Esophagus muscularis mucosa (tissue), 3 donors: ENCODE results near the gene SLC24A4.

Source experiments
- CTCF ChIP-seq, 3 experiments: fragments of 200-600 bp in 2 of 3; fragments of 450-650 bp in 1 of 3; sonication (generic) in 2 of 3; IDR thresholded peaks; one replicate each; pipeline ENCODE4 v1.5.1; 2017 to 2019; ENCODE audit warnings: antibody characterized with exemption in 3 of 3, mild to moderate bottlenecking in 2 of 3, moderate library complexity in 1 of 3
- POLR2A ChIP-seq: fragments of 450-650 bp; IDR thresholded peaks from one replicate; pipeline ENCODE4 v1.6.1; 2017; ENCODE audit warnings: antibody characterized with exemption, moderate library complexity, mild to moderate bottlenecking, low read depth

GRCh38 chr14:92340931-92341330 lies 18.0 kb downstream of the SLC24A4 start:
- TF ChIP-seq POLR2A (no peak), CTCF (IDR thresholded peaks at IDR 0.05) (no peak)
